SK-N-SH treated with all-trans-retinoic acid at 6 μM for 48 hours (cell line): ENCODE results near the gene FOXO4.

Experiments
- ATAC-seq: fragments of 200-7000 bp; cut with Tn5 transposase; 3 replicates; pipeline ENCODE4 v1.9.1; 2020; ENCODE audit warnings: mild to moderate bottlenecking, moderate library complexity
- ARNTL ChIP-seq: fragments of 450-650 bp; formaldehyde crosslinking; IDR thresholded peaks from 2 replicates; pipeline ENCODE4 v1.5.0; 2020; ENCODE audit warnings: low read depth, mild to moderate bottlenecking, moderate library complexity, borderline replicate concordance
- BACH2 ChIP-seq: fragments of 250-450 bp; sonication (Bioruptor Pico); IDR thresholded peaks from 2 replicates; pipeline ENCODE4 v1.9.0; 2021; ENCODE audit warnings: mild to moderate bottlenecking, borderline replicate concordance
- CREB5 ChIP-seq: fragments of 250-450 bp; sonication (Bioruptor Pico); IDR thresholded peaks from 2 replicates; pipeline ENCODE4 v1.5.1; 2020; ENCODE audit warnings: low read depth, mild to moderate bottlenecking, moderate library complexity
- CSDC2 ChIP-seq: fragments of 250-450 bp; sonication (Bioruptor Pico); IDR thresholded peaks from 2 replicates; pipeline ENCODE4 v1.5.0; 2020; ENCODE audit warnings: mild to moderate bottlenecking, moderate library complexity
- CSRNP3 ChIP-seq: fragments of 250-450 bp; sonication (Bioruptor Pico); IDR thresholded peaks from 2 replicates; pipeline ENCODE4 v1.5.1; 2021; ENCODE audit warnings: mild to moderate bottlenecking, moderate library complexity
- GLIS3 ChIP-seq: fragments of 250-450 bp; sonication (Bioruptor Pico); IDR thresholded peaks from 2 replicates; pipeline ENCODE4 v1.5.0; 2020; ENCODE audit warnings: mild to moderate bottlenecking, moderate library complexity
- ISL1 ChIP-seq: fragments of 250-450 bp; sonication (Bioruptor Pico); IDR thresholded peaks from 2 replicates; pipeline ENCODE4 v2.1.2; 2022; ENCODE audit warnings: mild to moderate bottlenecking, moderate library complexity
- OSR1 ChIP-seq: fragments of 250-450 bp; sonication (Bioruptor Pico); IDR thresholded peaks from 2 replicates; pipeline ENCODE4 v1.8.0; 2022; ENCODE audit warnings: moderate library complexity, mild to moderate bottlenecking, inconsistent platforms
- PATZ1 ChIP-seq: fragments of 250-450 bp; sonication (Bioruptor Pico); IDR thresholded peaks from 2 replicates; pipeline ENCODE4 v1.8.0; 2020; ENCODE audit warnings: mild to moderate bottlenecking, moderate library complexity, borderline replicate concordance
- POU6F1 ChIP-seq: fragments of 250-450 bp; sonication (Bioruptor Pico); IDR thresholded peaks from 2 replicates; pipeline ENCODE4 v1.8.0; 2021; ENCODE audit warnings: low read depth, mild to moderate bottlenecking, moderate library complexity, borderline replicate concordance
- PPARA ChIP-seq: fragments of 250-450 bp; sonication (Bioruptor Pico); IDR thresholded peaks from 2 replicates; pipeline ENCODE4 v1.5.0; 2020; ENCODE audit warnings: mild to moderate bottlenecking, borderline replicate concordance
- RARB ChIP-seq: fragments of 250-450 bp; sonication (Bioruptor Pico); IDR thresholded peaks from 2 replicates; pipeline ENCODE4 v1.8.0; 2021; ENCODE audit warnings: mild to moderate bottlenecking, moderate library complexity
- SNAI2 ChIP-seq: fragments of 250-450 bp; sonication (Bioruptor Pico); IDR thresholded peaks from 2 replicates; pipeline ENCODE4 v1.5.0; 2020; ENCODE audit warnings: mild to moderate bottlenecking, moderate library complexity
- TCF4 ChIP-seq: fragments of 250-450 bp; sonication (Bioruptor Pico); IDR thresholded peaks from 2 replicates; pipeline ENCODE4 v1.8.0; 2021; ENCODE audit warnings: mild to moderate bottlenecking, moderate library complexity, borderline replicate concordance
- TOX ChIP-seq: fragments of 250-450 bp; sonication (Bioruptor Pico); IDR thresholded peaks from 2 replicates; pipeline ENCODE4 v1.8.0; 2021; ENCODE audit warnings: mild to moderate bottlenecking, moderate library complexity, borderline replicate concordance
- TSHZ2 ChIP-seq: fragments of 250-450 bp; sonication (Bioruptor Pico); IDR thresholded peaks from 2 replicates; pipeline ENCODE4 v1.5.0; 2020; ENCODE audit warnings: mild to moderate bottlenecking, moderate library complexity
- ZC3H10 ChIP-seq: fragments of 250-450 bp; sonication (Bioruptor Pico); IDR thresholded peaks from 2 replicates; pipeline ENCODE4 v1.5.1; 2021; ENCODE audit warnings: mild to moderate bottlenecking, moderate library complexity
- ZFP3 ChIP-seq: fragments of 250-450 bp; sonication (Bioruptor Pico); IDR thresholded peaks from 2 replicates; pipeline ENCODE4 v1.5.0; 2020; ENCODE audit warnings: mild to moderate bottlenecking, moderate library complexity
- ZFP30 ChIP-seq: fragments of 450-650 bp; formaldehyde crosslinking; IDR thresholded peaks from 2 replicates; pipeline ENCODE4 v1.5.0; 2022; ENCODE audit warnings: mild to moderate bottlenecking, moderate library complexity
- ZNF70 ChIP-seq: fragments of 450-650 bp; formaldehyde crosslinking; IDR thresholded peaks from 2 replicates; pipeline ENCODE4 v1.5.0; 2020; ENCODE audit warnings: mild to moderate bottlenecking, moderate library complexity
- ZNF8 ChIP-seq: fragments of 450-650 bp; formaldehyde crosslinking; IDR thresholded peaks from 2 replicates; pipeline ENCODE4 v1.5.0; 2020; ENCODE audit warnings: mild to moderate bottlenecking, moderate library complexity

The FOXO4 gene

GRCh38 chrX:71140440-71140839, 44.8 kb downstream of the FOXO4 start:
- no peak for ATAC-seq
- TF ChIP-seq GLIS3 (CRISPR knock-in tag) (no peak), ARNTL (CRISPR knock-in tag) (no peak), ZC3H10 (CRISPR knock-in tag) (no peak), ZFP3 (no peak), BACH2 (no peak), ISL1 (no peak), PATZ1 (no peak), CREB5 (CRISPR knock-in tag) (no peak), SNAI2 (CRISPR knock-in tag) (no peak), ZNF8 (CRISPR knock-in tag) (no peak), TSHZ2 (CRISPR knock-in tag) (no peak), RARB (CRISPR knock-in tag) (no peak), CSRNP3 (CRISPR knock-in tag) (no peak), POU6F1 (no peak), TCF4 (CRISPR knock-in tag) (no peak), PPARA (no peak), ZNF70 (CRISPR knock-in tag) (no peak), TOX (CRISPR knock-in tag) (no peak)

GRCh38 chrX:71143508-71143907, 47.9 kb downstream of the FOXO4 start:
- ATAC-seq: no peak
- TF ChIP-seq OSR1 (CRISPR knock-in tag) (no peak), BACH2 (no peak), ZNF8 (CRISPR knock-in tag) (no peak), ZFP3 (no peak), POU6F1 (no peak), ZFP30 (CRISPR knock-in tag) (no peak), ISL1 (no peak)

- peak; percentile 11 for ATAC-seq
- TF ChIP-seq CSDC2 (CRISPR knock-in tag) (no peak), PATZ1 (no peak), PPARA (no peak), POU6F1 (no peak), ZFP30 (CRISPR knock-in tag) (no peak), TSHZ2 (CRISPR knock-in tag) (0 out of 2 replicates have a peak, but pooled peaks have one; percentile 45), GLIS3 (CRISPR knock-in tag) (0 out of 2 replicates have a peak, but pooled peaks have one; percentile 17), TOX (CRISPR knock-in tag) (no peak)
These were observed 49.0 kb downstream of the FOXO4 start, which contains the start of gene NLGN3 for GRCh38 chrX:71144651-71145050. TSS of gene NLGN3 (plus strand) at chrX:71144841. CDS start at chrX:71147750, 2,909 bp downstream.
